SU-DHL-6 (cell line): Measurements from ENCODE around the gene DCHS2.
"Not testable (repeated sequence)": the region's sequence is repeated elsewhere in the genome, so short reads cannot be mapped to it uniquely, and the experiment has no call there.

Experiments
- H2AFZ ChIP-seq: fragments of 200-600 bp; sonication (generic); 2 replicates; pipeline ENCODE4 v1.6.1; 2014; ENCODE audit warnings: low read depth, mild to moderate bottlenecking, moderate library complexity, mixed read lengths, antibody characterized with exemption, low read length; ENCODE audit not compliant: severe bottlenecking
- H3F3A ChIP-seq: fragments of 200-600 bp; shearing (Covaris generic); 2 replicates; pipeline ENCODE4 v1.6.0; 2016; ENCODE audit warnings: antibody characterized with exemption, mild to moderate bottlenecking; ENCODE audit not compliant: insufficient read depth
- H3K27ac ChIP-seq: fragments of 200-600 bp; sonication (generic); 2 replicates; pipeline ENCODE4 v1.5.1; 2016; ENCODE audit warnings: low read depth, mild to moderate bottlenecking, low read length, moderate library complexity, mixed read lengths
- H3K27me3 ChIP-seq: fragments of 200-600 bp; sonication (generic), shearing (Covaris generic); 2 replicates; pipeline ENCODE4 v1.6.0; 2014; ENCODE audit warnings: mild to moderate bottlenecking, low read length
- H3K36me3 ChIP-seq: fragments of 200-600 bp; sonication (generic); 2 replicates; pipeline ENCODE4 v1.6.1; 2014; ENCODE audit warnings: mild to moderate bottlenecking, low read length, mixed read lengths
- H3K4me2 ChIP-seq: fragments of 300-600, 200-600 bp; shearing (Covaris generic), sonication (generic); 2 replicates; pipeline ENCODE4 v1.6.0; 2014; ENCODE audit warnings: low read length, low read depth, mild to moderate bottlenecking; ENCODE audit not compliant: poor library complexity, severe bottlenecking
- H3K4me3 ChIP-seq: fragments of 200-600 bp; sonication (generic); 2 replicates; pipeline ENCODE4 v1.5.1; 2014; ENCODE audit warnings: antibody characterized with exemption, low read length, mild to moderate bottlenecking, mixed read lengths; ENCODE audit not compliant: insufficient read depth, poor library complexity, severe bottlenecking
- H3K79me2 ChIP-seq: fragments of 200-600 bp; sonication (generic); 2 replicates; pipeline ENCODE4 v1.6.1; 2014; ENCODE audit warnings: mild to moderate bottlenecking, low read length, moderate library complexity; ENCODE audit not compliant: insufficient read depth
- H3K9ac ChIP-seq: fragments of 200-600 bp; sonication (generic); 2 replicates; pipeline ENCODE4 v1.7.0; 2014; ENCODE audit warnings: mild to moderate bottlenecking, low read length
- H3K9me2 ChIP-seq: fragments of 200-600 bp; sonication (generic); replicated peaks from 2 replicates; pipeline ENCODE4 v1.6.1; 2014; ENCODE audit warnings: low read length; ENCODE audit not compliant: insufficient read depth
- H3K9me3 ChIP-seq: fragments of 200-600 bp; sonication (generic); 2 replicates; pipeline ENCODE4 v1.6.1; 2014; ENCODE audit warnings: low read length, mixed read lengths; ENCODE audit not compliant: insufficient read depth
- H4K20me1 ChIP-seq: fragments of 200-600 bp; sonication (generic); 2 replicates; pipeline ENCODE4 v1.6.1; 2014; ENCODE audit warnings: low read depth, mild to moderate bottlenecking, antibody characterized with exemption, low read length, moderate library complexity, mixed read lengths
- EZH2phosphoT487 ChIP-seq: fragments of 200-600 bp; sonication (generic), shearing (Covaris generic); conservative IDR thresholded peaks from 2 replicates; pipeline ENCODE4 v1.6.1; 2018; ENCODE audit warnings: mild to moderate bottlenecking, antibody characterized with exemption, low read length, moderate library complexity, mixed read lengths
- TF ChIP-seq, protein P1 (sequence below): fragments of 200-600 bp; sonication (generic); IDR thresholded peaks from one replicate; pipeline ENCODE4 v1.5.1; 2017; ENCODE audit warnings: antibody characterized with exemption, mild to moderate bottlenecking, low read length, moderate library complexity; ENCODE audit not compliant: insufficient read depth, poor library complexity, severe bottlenecking

Gene DCHS2

DNA sequence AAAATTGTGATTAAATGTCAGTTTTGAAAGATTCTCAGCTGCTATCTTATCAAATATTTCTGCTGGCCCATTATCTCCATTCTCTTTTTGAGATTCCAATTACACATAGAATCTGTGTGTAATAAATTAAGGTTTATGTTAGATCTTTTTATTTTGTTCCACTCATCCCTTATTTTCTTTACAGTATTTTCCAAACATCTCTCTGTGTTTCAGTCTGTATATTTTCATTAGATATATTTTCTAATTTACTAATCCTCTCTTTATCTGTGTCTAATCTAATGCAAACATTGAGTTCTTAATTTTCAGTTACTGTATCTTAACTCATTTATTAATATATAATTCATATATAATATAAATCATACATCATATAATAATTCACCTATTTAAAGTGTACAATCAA lies 268.7 kb downstream of the DCHS2 start:
- H3K9me3 ChIP-seq, result 0 out of 2 replicates have a peak, but pooled peaks cover 3% of the 10 kb centered on the region
- no peak overlapping the region for H3K9ac ChIP-seq
- no peak overlapping the region for H3K4me3 ChIP-seq
- no peak for TF ChIP-seq EZH2phosphoT487
- TF ChIP-seq, protein P1, sequence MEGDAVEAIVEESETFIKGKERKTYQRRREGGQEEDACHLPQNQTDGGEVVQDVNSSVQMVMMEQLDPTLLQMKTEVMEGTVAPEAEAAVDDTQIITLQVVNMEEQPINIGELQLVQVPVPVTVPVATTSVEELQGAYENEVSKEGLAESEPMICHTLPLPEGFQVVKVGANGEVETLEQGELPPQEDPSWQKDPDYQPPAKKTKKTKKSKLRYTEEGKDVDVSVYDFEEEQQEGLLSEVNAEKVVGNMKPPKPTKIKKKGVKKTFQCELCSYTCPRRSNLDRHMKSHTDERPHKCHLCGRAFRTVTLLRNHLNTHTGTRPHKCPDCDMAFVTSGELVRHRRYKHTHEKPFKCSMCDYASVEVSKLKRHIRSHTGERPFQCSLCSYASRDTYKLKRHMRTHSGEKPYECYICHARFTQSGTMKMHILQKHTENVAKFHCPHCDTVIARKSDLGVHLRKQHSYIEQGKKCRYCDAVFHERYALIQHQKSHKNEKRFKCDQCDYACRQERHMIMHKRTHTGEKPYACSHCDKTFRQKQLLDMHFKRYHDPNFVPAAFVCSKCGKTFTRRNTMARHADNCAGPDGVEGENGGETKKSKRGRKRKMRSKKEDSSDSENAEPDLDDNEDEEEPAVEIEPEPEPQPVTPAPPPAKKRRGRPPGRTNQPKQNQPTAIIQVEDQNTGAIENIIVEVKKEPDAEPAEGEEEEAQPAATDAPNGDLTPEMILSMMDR, result no peak
- H4K20me1 ChIP-seq, result no peaks in the 10 kb centered on the region
- no peaks in the 10 kb centered on the region for H3K9me2 ChIP-seq
- no peaks in the 10 kb centered on the region for H3K79me2 ChIP-seq
- no peak overlapping the region for H3K27ac ChIP-seq
- H3K36me3 ChIP-seq, result no peaks in the 10 kb centered on the region
- H2AFZ ChIP-seq, result no peak overlapping the region
- H3K4me2 ChIP-seq, result no peak overlapping the region
- 0 out of 2 replicates have a peak, but pooled peaks cover 4% of the 10 kb centered on the region for H3K27me3 ChIP-seq
- no peaks in the 10 kb centered on the region for H3F3A ChIP-seq

DNA sequence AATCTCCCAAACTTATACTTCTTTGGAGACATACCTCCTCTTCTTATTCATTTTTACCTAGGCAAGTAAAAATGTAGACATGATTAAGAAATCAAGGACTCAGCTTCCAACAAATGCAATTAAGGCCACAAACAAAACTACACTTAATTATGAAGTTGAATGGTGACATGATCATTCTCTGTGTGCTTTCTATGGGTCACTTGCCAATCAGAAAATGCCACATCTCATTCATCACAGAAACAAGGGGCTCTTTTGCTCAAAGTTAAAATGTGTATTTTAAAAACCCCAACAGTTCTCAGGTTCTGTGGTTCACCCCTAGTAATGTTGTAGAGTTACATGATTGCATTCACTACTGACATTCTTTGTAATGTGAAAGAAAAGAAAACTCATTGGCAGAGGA lies 273.5 kb downstream of the DCHS2 start:
- Histone ChIP-seq H3K4me3 (no peak overlapping the region), H3K27me3 (0 out of 2 replicates have a peak, but pooled peaks cover 4% of the 10 kb centered on the region), H4K20me1 (no peaks in the 10 kb centered on the region), H3F3A (no peaks in the 10 kb centered on the region), H3K9me3 (no peaks in the 10 kb centered on the region), H3K36me3 (no peaks in the 10 kb centered on the region), H3K4me2 (no peak overlapping the region), H2AFZ (no peak overlapping the region), H3K79me2 (no peaks in the 10 kb centered on the region), H3K27ac (no peak overlapping the region), H3K9ac (no peak overlapping the region), H3K9me2 (no peaks in the 10 kb centered on the region)
- no peak for TF ChIP-seq EZH2phosphoT487
- TF ChIP-seq, protein P1, result no peak

DNA sequence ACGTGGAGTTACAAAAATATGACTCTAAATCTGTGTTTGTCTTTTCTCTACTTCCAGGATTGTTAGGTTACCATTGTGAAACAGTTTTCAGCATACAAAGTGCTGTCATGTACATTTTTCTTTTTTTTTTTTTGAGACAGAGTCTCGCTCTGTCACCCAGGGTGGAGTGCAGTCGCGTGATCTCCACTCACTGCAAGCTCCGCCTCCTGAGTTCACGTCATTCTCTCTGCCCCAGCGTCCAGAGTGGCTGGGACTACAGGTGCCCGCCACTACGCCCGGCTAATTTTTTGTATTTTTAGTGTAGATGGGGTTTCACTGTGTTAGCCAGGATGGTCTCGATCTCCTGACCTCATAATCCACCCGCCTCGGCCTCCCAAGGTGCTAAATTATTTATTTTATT lies 274.2 kb downstream of the DCHS2 start:
- not testable (repeated sequence) for H3K9me2 ChIP-seq, H3F3A ChIP-seq, H3K9me3 ChIP-seq, H3K4me2 ChIP-seq, H2AFZ ChIP-seq, H3K27me3 ChIP-seq, H3K27ac ChIP-seq, H4K20me1 ChIP-seq, H3K4me3 ChIP-seq, H3K9ac ChIP-seq, H3K36me3 ChIP-seq, H3K79me2 ChIP-seq

DNA sequence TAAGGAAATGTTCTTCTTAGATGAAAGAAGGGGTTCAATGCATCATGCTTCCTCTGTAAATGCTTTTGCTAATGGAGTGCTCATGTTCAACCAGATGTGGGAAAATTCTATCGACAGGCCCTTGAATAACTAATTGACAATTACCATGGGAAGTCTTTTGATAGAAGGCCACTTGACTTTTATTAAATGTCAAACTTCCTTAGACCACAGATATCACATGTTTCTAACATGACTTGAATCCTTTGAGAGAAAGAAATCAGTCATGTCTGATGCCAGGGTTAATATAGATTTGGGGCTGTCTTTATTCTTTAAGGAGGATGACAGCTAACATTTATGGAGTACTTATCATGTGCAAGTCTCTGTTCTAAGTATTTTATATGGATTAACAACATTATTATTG lies 280.1 kb downstream of the DCHS2 start:
- no peak overlapping the region for H3K27ac ChIP-seq

More for the DNA sequence above, 280.1 kb downstream of the DCHS2 start:
- Histone ChIP-seq H4K20me1 (no peaks in the 10 kb centered on the region), H3K36me3 (no peaks in the 10 kb centered on the region), H3K4me3 (no peak overlapping the region), H3K79me2 (no peaks in the 10 kb centered on the region), H2AFZ (no peak overlapping the region), H3K9me3 (no peaks in the 10 kb centered on the region), H3K9ac (no peak overlapping the region), H3F3A (no peaks in the 10 kb centered on the region), H3K4me2 (no peak overlapping the region), H3K9me2 (no peaks in the 10 kb centered on the region), H3K27me3 (no peaks in the 10 kb centered on the region)
- TF ChIP-seq, protein P1, result no peak
- TF ChIP-seq EZH2phosphoT487, result no peak
